ENCODE measurements around the gene MECP2.

MECP2 gene

GRCh38 chrX:154026136-154027021 is 71.1 kb downstream of the MECP2 start:
- no peak for TF ChIP-seq CTCF (IDR thresholded peaks at IDR 0.05; ENCODE audit: insufficient read depth, low read depth, low read length, missing control alignments)
- no peak for DNase-seq (ENCODE audit: low read depth)
- no peak overlapping the region for H3K4me3 ChIP-seq (ENCODE audit: low read length)

- no peak overlapping the region for H3K4me3 ChIP-seq (ENCODE audit: low read length)
- DNase-seq (ENCODE audit: low read depth) = peak; percentile 69
- no peak for TF ChIP-seq CTCF (IDR thresholded peaks at IDR 0.05; ENCODE audit: insufficient read depth, low read depth, low read length, missing control alignments)
These were observed 72.3 kb downstream of the MECP2 start for GRCh38 chrX:154025230-154025629.

- TF ChIP-seq CTCF (IDR thresholded peaks at IDR 0.05; ENCODE audit: insufficient read depth, low read depth, low read length, missing control alignments) = no peak
- DNase-seq (ENCODE audit: low read depth) = no peak
- no peak overlapping the region for H3K4me3 ChIP-seq (ENCODE audit: low read length)
These were observed 73.2 kb downstream of the MECP2 start for GRCh38 chrX:154024271-154024670.

GRCh38 chrX:154023276-154024000 is 74.1 kb downstream of the MECP2 start:
- no peak overlapping the region for H3K4me3 ChIP-seq (ENCODE audit: low read length)
- TF ChIP-seq CTCF (IDR thresholded peaks at IDR 0.05; ENCODE audit: insufficient read depth, low read depth, low read length, missing control alignments) = no peak
- DNase-seq (ENCODE audit: low read depth) = no peak

GRCh38 chrX:154022108-154022507 is 75.4 kb downstream of the MECP2 start:
- TF ChIP-seq CTCF (IDR thresholded peaks at IDR 0.05; ENCODE audit: insufficient read depth, low read depth, low read length, missing control alignments) = no peak
- no peak for DNase-seq (ENCODE audit: low read depth)
- H3K4me3 ChIP-seq (ENCODE audit: low read length) = no peak overlapping the region

- peak; percentile 38 for DNase-seq (ENCODE audit: low read depth)
- no peak overlapping the region for H3K4me3 ChIP-seq (ENCODE audit: low read length)
These were observed 76.3 kb downstream of the MECP2 start for GRCh38 chrX:154021131-154021611.

More at GRCh38 chrX:154021131-154021611, 76.3 kb downstream of the MECP2 start:
- TF ChIP-seq CTCF (IDR thresholded peaks at IDR 0.05; ENCODE audit: insufficient read depth, low read depth, low read length, missing control alignments) = no peak

All from epithelial cell of esophagus (primary cell).